Activated CD4-positive, alpha-beta T cell treated with anti-CD3 and anti-CD28 coated beads for 48 hours (primary cell): Measurements from ENCODE around the gene ITGA11.

ENCODE experiments used
- DNase-seq: peaks from one replicate; pipeline ENCODE4 v3.0.0-alpha.2; 2020

Gene ITGA11

DNA sequence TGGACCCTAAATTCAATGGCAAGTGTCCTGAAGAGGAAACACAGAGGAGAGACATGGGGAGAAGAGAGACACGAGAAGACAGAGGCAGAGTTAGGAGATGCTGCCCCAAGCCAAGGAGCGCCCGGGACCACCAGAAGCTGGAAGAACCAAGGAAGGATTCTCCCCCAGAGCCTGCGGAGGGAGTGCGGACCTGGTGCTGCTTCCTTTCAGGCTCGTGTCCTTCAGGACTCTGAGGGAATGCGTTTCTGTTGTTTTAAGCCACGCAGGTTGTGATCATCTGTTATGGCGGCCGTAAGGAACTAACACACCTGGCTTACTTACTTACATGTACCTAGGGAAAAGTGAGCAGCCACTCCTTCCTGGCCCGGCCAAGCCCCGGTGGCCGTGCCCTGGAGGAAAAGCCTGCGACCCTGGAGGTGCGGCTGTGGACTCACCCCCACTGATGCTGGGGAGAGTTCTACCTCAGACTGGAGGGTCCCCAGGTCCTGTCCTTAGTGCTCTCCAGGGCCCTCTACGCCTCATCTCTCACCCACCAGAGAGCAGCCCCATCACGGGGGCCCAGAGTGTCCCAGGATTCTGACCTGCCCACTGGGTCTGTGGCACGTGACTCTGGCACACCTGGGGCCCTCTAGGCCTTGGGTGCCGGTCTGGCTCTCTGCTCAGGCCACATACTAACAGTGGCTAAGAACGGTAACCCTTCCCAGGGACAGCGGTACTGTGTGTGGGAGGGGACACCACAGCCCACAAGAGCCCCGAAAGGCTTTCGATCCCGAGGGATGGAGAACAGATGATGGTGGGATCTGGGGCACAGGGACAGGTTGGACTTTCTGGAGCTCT lies 61.8 kb downstream of the ITGA11 start:
- DNase-seq: no peak

DNA sequence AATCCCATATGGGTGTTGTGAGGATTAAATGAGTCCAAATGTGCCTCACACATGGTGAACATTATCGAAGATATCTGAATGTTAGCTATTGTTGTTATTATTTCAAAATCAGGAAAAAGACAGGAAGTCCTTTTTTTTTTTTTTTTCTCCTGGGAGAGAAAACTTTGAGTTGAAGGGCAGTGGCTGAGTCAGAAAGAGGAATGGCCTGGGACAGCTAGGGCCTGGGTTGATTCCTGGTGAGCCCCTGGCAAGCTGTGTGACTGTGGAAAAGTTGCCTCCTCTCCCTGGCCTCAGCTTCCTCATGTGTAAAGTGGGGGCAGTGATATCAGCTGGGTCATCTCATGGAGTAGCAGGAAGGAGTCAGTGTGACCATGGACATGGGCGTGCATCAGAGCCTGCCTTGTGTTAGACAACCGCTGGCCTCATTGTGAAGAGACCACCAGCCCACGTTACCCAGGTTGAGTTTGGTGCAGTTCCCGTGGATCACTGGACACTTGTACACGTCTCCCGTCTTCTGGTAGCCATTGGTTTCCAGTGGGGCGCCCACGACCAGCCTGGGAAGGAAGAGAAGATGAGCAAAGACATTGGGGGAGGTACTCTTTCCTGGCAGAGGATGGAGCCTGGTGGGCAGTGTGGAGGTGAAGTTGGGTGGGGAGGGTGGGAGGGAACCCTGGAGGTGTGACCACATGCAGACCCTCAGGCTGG lies 63.1 kb downstream of the ITGA11 start:
- DNase-seq: no peak

DNA sequence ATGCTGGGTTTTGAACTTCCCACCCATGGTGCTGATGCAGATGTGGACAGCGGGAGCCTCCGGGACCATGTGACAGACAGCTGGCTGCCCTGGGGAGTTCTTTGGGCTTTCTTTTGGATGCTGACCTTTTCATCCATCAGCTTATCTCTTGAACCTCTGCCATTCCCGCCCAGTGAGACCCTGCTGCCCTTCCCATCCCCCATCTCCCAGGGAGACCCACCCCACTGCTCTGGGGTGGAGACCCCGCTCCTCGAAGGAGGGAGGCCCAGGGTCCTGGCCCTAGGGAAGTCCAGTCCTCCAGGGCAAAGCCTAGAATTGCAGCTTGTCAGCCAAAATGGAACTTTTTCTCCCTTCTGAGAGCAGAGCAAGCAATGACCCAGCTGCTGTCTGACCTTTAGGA lies 64.0 kb downstream of the ITGA11 start:
- no peak for DNase-seq

DNA sequence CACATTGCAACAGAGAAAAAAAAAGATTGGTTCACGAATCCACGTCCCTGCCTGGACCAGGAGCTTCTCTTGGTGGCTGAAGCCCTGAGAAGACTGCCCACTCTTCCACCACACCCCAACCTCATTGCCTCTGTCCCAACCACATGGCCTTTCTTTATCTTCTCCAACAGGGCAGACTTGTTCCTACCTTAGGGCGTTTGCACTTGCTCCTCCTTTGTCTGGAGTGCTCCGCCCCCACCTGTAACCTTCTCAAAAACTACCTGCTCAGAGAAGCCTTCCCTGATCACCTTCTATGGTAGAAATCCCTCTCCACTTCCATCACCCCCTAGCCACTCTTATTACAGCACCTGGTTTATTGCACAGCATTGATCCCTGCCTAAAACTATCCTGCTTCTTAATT lies 64.7 kb downstream of the ITGA11 start:
- DNase-seq: no peak

DNA sequence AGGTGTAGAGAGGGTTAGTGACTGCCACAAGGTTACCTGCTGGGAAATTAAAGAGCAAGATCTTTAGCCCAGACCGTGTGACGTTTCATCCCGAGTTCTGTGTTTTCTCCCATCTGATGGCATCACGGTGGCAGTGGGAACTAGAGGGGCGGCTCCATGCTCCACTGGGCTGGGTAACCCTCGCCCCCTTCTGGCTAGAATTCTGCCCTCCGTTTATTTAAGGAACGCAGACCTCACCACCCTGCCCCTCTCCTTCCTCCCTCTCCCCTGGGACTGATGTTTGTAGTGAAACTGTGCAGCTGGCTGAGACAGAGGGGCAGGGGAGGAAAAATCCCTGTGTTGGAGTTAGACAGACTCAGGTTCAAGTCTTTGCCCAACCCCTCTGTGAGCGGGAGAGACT lies 65.6 kb downstream of the ITGA11 start:
- no peak for DNase-seq

DNA sequence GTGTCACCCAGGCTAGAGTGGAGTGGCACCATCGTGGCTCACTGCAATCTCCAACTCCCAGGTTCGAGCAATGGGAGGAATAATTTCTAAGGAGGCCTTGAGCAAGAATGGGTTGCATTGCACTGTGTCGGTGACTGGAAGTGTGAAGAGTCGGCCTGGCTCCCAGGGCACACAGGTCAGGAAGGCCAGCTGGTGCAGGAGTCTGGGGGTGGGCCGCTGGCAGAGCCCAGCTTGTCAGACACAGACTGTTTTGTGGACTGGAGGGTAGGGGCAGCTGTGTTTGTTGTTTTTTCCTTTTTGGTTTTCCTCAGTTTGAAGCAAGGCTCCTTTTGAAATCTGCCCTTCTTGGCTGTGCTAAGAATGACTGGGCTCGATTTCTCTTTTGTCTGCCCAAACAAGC lies 66.2 kb downstream of the ITGA11 start:
- no peak for DNase-seq

DNA sequence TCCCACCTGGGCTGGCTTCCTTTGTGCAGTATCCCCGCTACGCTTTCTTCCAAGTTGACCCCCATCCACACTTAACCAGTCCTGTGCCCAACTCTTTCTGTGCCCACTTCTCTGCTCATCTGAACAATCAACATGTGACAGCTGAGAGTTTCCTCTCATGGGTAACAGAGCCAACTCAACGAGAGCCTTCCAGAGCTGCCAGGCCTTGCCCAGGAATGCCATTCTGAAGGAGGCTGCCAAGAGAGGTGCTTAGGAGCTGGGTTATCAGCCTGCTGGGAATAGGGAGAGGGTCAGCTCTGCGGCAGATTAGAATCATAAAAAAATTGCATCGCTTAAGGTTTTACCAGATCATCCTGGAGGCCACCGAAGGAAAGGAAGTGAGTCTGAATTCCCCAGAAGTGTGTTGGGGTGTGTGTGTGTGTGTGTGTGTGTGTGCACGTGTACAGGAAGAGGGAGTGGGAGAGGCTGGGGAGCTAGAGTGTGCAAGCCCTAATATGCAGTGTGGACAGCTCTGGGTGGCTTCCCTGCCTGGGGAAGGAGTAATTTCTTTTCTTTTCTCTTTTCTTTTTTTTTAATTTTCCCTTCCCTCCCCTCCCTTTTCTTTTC lies 66.7 kb downstream of the ITGA11 start:
- DNase-seq: peak; percentile 21

DNA sequence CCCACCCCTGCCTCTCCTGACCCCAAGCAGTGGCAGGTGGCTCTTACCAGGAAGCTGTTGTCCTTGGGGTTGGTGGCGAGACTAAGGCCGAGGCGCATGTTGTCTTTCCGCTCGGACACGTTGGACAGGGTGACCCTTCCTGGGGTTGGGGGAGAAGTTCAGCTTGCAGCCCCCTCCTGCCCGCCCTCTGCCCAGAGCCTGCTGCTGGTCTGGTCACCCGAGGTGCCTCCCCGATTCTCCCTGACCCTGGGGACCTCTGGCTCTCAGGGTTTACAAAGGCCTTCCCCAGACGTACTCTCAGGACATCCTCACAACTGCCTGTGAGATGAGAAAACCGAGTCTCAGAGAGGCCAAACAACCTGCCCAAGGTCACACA lies 67.3 kb downstream of the ITGA11 start:
- no peak for DNase-seq

DNA sequence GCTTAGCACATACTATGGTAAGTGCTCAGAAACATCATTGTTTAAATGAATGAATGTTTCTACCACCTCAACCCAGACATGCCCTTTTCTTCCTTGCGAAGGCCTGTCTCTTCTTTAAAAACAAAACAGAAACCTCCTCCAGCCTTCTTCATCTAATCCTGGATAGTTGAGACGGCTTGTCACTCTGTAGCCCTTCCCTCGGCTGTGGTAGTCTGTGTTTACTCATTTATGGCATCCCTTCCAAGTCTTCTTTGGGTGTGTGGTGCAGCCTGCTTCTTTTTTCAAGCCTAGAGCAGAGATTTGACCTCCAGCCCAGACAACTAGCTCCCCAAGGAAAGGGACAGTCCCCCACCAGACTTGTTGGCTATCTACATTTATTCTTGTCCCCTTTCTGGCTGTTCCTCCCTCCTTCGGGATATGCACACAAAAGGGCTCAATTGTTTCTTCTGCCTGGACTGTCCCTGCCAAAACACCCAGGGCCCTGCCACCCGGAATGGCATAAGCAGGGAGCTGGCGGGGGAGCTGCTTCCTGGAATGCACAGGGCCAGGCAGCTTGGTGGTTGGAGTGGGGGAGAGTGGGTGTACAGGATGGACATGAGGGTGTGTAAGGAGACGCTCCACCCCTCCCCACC lies 67.8 kb downstream of the ITGA11 start:
- no peak for DNase-seq

DNA sequence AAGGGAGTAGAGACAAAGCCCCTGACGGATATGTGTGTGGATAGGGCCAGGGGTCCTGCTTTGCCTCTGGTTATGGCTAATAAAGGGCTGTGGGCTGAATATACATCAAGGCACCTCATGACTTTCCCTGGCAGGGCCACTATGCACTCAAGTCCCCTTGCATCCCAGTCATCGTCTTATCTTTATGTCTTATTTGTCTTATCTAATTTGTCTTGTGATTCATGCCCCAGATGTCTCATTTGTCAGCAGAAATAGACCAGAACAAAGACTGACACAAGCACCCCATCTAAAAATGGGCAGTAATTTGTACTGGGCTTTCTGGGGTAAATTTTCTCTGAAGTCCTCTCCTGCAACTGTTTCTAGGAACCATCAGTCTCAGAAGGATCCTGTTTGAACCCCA lies 68.6 kb downstream of the ITGA11 start:
- no peak for DNase-seq

DNA sequence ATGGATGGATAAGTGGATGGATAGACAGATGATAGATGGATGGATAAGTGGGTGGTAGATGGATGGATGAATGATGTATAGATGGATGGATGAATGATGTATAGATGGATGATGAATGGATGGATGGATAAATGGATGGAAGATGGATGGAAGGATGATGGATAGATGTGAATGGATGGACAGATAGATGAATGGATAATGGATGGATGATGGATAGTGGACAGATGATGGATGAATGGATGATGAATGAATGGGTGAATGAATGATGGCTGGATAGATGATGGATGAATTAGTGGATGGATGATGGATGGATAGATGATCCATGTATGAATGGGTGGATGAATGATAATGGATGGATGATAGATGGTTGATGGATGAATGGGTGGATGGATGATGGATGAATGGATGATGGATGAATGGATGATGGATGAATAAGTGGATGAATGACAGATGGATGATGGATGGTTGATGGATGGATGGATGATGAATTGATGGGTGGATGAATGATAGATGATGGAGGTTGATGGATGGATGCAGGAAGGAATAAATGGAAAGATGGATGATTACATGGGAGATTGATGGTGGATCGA lies 69.3 kb downstream of the ITGA11 start:
- DNase-seq: no peak

DNA sequence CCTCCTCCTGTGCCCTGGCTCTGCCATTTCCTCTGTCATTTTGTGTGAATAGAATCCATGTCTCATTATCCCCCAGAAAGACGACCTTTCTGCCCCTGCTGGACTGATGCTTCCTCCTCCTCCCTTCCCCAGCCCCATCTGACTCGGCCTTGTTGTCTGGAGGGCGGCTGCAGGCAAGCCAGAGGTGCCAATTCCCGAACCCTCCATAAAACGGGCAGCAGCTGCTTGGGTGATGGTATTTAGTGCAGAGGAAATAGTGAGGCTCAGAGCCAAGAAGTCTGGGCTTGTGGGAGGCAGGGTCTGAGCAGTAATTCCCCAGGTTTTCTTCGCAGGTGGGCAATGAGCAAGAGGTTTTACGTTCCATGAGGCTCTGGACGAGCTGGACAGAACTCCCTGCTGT lies 71.2 kb downstream of the ITGA11 start:
- no peak for DNase-seq

DNA sequence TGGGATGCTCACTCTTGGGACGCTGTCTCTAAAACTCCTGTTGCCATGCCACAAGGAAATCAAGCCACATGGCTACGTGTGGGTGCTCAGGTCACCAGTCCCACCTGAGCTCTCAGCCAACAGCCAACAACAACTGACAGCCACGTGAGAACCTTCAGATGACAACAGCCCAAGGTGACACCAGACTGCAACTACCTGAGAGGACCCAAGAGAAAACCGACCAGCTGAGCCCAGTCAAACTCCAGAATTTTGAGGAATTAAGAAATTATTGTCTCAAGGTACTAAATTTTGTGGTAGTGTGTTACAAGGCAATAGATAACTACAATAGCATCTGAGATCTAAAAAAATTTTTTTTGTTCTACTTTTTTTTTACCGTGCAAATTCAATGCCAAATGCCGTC lies 75.2 kb downstream of the ITGA11 start:
- DNase-seq: no peak

DNA sequence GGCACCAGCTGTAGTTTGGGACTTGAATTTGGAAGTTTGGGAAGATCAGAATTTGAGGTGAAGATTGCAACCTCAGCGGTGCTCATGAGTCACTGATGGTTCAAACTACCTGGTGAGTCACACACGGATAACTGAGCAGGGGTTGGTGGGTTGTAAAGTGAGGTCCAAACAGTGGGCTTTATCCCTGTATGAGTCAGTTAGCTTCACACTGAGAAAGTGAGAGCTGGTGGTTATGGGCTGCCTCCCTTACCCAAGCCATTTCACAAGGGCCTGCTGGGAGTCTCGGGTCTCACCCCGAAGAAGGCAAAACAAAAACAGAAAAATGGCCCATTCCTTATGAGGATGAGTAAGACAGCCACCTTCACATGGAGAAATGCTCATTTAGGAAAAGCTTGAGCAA lies 77.0 kb downstream of the ITGA11 start:
- DNase-seq: peak; percentile 15

DNA sequence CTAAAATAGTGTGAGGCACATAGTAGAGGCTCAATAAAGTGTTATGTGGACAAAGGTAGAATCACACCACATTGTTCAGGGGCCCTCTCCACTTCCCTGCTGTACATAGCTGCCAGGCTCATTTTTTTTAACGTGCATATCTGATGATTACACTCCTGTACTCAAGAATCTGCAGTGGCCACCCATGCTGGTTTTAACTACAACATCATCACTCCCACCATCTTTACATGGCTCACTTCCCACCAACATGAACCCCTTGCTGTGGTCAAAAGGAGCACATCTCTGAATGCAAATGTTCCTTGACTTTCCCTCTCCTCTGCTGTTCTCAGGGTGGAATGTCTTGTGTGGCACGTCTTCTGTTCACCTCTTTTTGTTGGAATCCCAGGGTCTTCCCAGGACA lies 77.7 kb downstream of the ITGA11 start:
- DNase-seq: no peak

DNA sequence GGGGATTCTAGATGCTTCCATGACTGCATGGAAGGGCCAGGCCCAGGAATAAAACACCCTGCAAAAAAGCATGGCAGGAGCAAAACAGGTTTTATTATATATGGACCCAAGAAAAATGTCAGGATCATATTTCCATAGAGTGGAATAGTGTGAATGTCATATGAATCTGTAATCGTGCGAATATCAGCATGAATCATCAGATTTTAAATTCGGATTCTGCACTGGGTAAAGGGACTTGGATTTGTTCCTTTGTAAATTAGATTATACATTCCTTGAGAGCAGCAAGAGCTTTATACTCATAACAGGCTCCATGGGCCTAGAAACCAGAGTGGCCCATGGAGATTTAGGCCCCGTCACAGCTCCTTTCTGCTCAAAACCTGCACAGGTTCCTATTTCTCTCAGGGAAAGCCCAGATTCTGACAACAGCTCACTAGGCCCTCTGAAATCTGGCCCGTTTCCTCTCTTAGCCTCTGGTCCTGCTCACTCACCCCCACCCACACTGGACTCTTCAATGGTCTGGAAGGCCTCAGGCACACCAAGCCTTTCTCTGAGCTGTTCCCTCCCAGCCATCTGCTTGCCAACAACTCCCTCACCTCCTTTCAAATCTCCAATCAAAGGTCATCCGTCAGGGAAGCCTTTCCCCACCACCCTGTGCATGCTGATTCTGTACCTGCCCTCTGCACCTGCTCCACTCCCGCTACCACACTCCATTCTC lies 78.4 kb downstream of the ITGA11 start:
- no peak for DNase-seq

DNA sequence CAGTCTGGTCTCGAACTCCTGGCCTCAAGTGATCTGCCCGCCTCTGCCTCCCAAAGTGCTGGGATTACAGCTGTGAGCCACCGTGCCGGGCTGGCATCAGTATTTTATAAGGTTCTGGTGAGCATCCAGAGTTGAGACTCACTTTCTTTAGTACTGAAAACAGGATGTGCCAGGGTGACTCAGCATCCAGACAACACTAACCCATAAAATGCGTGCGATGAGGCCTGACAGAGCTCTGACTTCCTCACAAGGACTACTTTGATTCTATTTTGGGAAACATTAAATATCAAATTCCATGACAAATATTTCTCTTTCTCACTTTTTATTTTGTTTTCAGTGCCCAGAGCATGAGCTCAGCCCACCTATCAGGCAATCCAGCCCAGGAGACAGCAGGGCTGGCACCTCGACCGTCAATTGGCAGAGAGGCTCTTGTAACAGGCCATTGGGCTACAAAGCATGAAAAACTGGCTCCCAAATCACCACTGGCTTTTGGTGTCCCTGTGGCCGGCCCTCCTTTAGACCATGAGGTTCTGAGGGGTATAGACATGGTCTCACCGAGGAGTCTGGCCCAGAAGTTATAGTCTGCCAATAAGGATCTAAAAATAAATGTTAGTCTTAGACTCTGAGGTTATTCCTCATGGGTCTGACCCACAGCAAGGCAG lies 79.4 kb downstream of the ITGA11 start:
- peak; percentile 61 for DNase-seq

DNA sequence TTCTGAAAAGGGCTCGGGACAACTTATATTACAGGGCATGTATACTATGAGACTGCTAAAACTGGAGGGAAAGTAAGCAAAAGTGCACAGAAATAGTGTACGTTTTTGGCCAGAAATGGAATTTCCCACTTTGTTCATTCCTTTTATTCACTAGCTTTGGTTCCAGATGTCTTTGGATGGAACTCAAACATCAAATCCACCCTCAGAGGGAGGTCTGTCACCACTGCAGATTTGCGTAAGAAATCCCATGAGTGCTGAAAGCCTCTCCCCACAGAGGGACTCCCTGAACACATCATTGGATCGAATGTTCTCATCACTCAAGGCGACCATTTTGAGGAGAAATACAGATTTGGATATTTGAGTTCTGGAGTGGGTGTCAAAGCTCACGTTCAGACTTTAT lies 82.8 kb downstream of the ITGA11 start:
- no peak for DNase-seq

DNA sequence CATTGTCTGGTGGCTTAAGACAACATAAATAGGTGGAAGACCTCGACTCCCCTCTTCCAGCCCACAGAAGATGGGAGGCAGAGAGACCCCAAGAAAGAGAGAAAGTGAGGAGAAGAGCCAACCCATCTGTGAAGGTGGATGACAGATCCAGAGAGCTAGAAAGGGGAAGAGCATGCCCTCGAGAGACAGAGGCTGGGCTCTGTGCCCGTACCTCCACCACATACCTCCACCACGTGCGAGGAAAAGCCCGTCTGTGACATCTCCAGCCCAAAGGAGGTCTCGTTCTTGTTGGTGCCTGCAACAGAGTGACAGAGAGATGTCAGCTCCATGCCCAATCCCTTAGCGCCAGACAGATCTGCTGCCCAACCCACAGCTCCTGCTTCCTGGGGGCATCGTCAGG lies 83.4 kb downstream of the ITGA11 start:
- no peak for DNase-seq

DNA sequence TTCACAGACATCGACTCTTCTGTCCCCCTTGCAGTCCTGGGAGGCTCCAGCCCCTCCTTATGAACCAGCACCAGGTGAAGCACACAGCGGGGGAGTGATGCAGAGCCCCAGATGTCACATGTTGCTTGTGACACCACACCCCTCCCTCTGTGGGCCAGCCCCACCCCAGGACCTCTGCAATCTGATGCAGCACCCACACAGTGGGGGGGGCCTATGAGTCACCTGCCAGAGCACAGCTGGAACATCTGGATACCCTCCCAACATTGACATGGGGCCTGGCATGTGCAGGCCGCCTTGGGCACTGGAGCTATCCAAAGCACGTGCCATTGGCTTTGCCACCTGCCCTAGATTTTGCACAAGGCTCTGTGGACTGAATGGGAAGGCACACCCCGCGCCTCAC lies 83.9 kb downstream of the ITGA11 start:
- peak; percentile 29 for DNase-seq

DNA sequence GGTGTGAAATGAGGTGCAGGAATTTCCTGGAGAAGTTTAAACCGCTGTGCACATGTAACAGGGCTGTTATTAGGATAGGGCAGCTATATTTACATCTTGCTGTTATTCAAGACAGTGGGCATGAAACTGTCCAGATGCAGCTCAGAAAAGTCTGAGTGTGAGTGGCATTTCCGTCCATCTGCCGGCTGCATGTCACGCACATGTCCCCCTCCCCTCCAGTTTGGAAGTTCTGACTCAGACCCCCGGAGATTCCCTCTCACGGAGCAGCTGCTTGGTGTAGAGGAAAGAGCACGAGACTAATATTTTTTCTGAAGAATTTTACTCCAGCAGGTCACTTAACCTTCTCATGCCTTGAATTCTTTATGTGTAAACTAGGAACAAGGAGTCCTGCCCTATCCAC lies 84.6 kb downstream of the ITGA11 start:
- DNase-seq: no peak

DNA sequence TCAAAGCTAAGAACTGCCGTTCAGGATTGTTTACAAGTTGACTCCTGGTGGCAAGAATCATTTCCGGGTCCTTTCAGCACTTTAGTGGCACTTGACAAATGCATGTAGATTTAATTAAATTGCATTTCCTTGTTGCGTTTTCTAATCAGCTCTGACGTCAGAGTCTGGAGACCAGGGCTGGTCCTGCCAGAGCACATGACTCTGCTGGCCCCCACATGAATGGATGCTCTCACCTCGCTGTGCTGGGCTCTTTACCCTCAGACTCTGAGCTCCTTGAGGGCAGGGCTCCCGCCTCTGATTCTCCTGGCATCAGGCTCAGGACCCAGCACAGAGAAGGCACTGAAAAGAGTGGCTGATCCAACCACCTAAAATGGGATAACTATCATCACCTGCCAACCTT lies 85.0 kb downstream of the ITGA11 start:
- no peak for DNase-seq
